ENCODE data around the gene PRDM12. TPM values are rescaled to one million over a fixed set of nuclear protein-coding genes. Genes with fewer than 3 reads are reported as not detected.

PRDM12 gene
- total RNA-seq, 1 experiment from 2014 or later: not detected

GRCh38 chr9:130687615-130688014 lies 23.2 kb downstream of the PRDM12 start:
- TF ChIP-seq CTCF (conservative IDR thresholded peaks at IDR 0.05): no peak
- no peaks in the 10 kb centered on the region for H3K23me2 ChIP-seq (ENCODE audit: insufficient read length, low read depth, low read length, poor library complexity, severe bottlenecking)
- no peak overlapping the region for H3K56ac ChIP-seq (ENCODE audit: insufficient read length, low read depth, low read length)
- no peak overlapping the region for H2BK15ac ChIP-seq (ENCODE audit: low read depth, low read length)
- H2AK5ac ChIP-seq (ENCODE audit: insufficient read length, low read length): no peak overlapping the region
- no peak overlapping the region for H2BK12ac ChIP-seq (ENCODE audit: insufficient read length, low read depth, low read length)
- H3K9me3 Mint-ChIP-seq: peaks cover 8 to 10% of the 10 kb centered on the region in 2 experiments
- no peak overlapping the region for H3T11ph ChIP-seq (ENCODE audit: low read length)
- H3K14ac ChIP-seq (ENCODE audit: insufficient read depth, low read length): no peak overlapping the region
- H3K4ac ChIP-seq (ENCODE audit: low read depth, low read length): no peak overlapping the region
- no peaks in the 10 kb centered on the region for H4K20me1 ChIP-seq (ENCODE audit: control insufficient read depth, insufficient read depth, insufficient read length)
- H3K4me3 Mint-ChIP-seq: no peak overlapping the region
- H2BK5ac ChIP-seq (ENCODE audit: insufficient read length, low read length): no peak overlapping the region
- no peak overlapping the region for H2BK120ac ChIP-seq (ENCODE audit: low read depth, low read length, poor library complexity, severe bottlenecking)
- H3K9ac ChIP-seq (ENCODE audit: extremely low read depth, insufficient read length, low read length): no peak overlapping the region
- no peaks in the 10 kb centered on the region for H3K27me3 ChIP-seq (ENCODE audit: insufficient read depth, low read length)
- peaks cover 4% of the 10 kb centered on the region for H3K27me3 Mint-ChIP-seq (ENCODE audit: low read depth)
- no peak overlapping the region for H3K23ac ChIP-seq (ENCODE audit: insufficient read length, low read depth, low read length)
- peaks cover 20 to 34% of the 10 kb centered on the region in 2 experiments for H3K4me1 Mint-ChIP-seq
- no peak overlapping the region for H4K8ac ChIP-seq (replicated peaks; ENCODE audit: insufficient read length, low read depth, low read length)
- H3K27ac Mint-ChIP-seq: no peak overlapping the region
- H3K27ac ChIP-seq (ENCODE audit: insufficient read length, low read depth, low read length): no peak overlapping the region
- no peaks in the 10 kb centered on the region for H3K79me2 ChIP-seq (ENCODE audit: insufficient read depth, low read length)
- H3K4me2 ChIP-seq (ENCODE audit: insufficient read depth, insufficient read length, low read length): no peak overlapping the region
- no peak overlapping the region for H2BK20ac ChIP-seq (ENCODE audit: low read depth, low read length, poor library complexity, severe bottlenecking)
- no peaks in the 10 kb centered on the region for H3K79me1 ChIP-seq (ENCODE audit: insufficient read depth, low read depth, low read length, poor library complexity, severe bottlenecking)
- no peak for DNase-seq
- no CpG with 5 or more reads among the region's 2 CpGs for WGBS (ENCODE audit: extremely low coverage, insufficient read length, low lambda C conversion rate)
- no peak overlapping the region for H4K91ac ChIP-seq (ENCODE audit: insufficient read length, low read depth, low read length)
- no peak overlapping the region for H2AFZ ChIP-seq (ENCODE audit: low read length)
- no peak overlapping the region for H4K5ac ChIP-seq (ENCODE audit: insufficient read length, low read depth, low read length)
- no peaks in the 10 kb centered on the region for H3K9me3 ChIP-seq (ENCODE audit: control insufficient read depth, low read depth, low read length)
- no peaks in the 10 kb centered on the region; a peak in 1 of 7 replicates for H3K36me3 Mint-ChIP-seq (ENCODE audit: insufficient read depth in 1 of 3, low read depth in 3 of 3)
- no peaks in the 10 kb centered on the region; the same call in 1 of the 2 replicates for H3K4me1 ChIP-seq (ENCODE audit: insufficient read depth, low read length)
- H3K18ac ChIP-seq (ENCODE audit: insufficient read length, low read depth, low read length): no peak overlapping the region
